Glomerular endothelial cell (primary cell): ENCODE measurements around the gene NLRX1. TPM values are rescaled to one million over a fixed set of nuclear protein-coding genes. Genes with fewer than 3 reads are reported as not detected.
A peak's percentile ranks its signal among the peaks of the same experiment; 100 is the strongest.
"Not testable (repeated sequence)": the region's sequence is repeated elsewhere in the genome, so short reads cannot be mapped to it uniquely, and the experiment has no call there.

Experiments used
- DNase-seq: peaks from one replicate; pipeline ENCODE4 v3.0.0-alpha.2; 2011; ENCODE audit warnings: low read depth, low spot score; ENCODE audit errors: extremely low read depth
- total RNA-seq: library from RNA; depleted of rRNA; stranded (reverse); fragments of >200 nt; gene quantifications from 2 replicates; pipeline ENCODE4 v1.2.3, GENCODE V29; 2015

Gene NLRX1
- total RNA-seq, 1 donor from 2014 or later, result 21.6 TPM

DNA sequence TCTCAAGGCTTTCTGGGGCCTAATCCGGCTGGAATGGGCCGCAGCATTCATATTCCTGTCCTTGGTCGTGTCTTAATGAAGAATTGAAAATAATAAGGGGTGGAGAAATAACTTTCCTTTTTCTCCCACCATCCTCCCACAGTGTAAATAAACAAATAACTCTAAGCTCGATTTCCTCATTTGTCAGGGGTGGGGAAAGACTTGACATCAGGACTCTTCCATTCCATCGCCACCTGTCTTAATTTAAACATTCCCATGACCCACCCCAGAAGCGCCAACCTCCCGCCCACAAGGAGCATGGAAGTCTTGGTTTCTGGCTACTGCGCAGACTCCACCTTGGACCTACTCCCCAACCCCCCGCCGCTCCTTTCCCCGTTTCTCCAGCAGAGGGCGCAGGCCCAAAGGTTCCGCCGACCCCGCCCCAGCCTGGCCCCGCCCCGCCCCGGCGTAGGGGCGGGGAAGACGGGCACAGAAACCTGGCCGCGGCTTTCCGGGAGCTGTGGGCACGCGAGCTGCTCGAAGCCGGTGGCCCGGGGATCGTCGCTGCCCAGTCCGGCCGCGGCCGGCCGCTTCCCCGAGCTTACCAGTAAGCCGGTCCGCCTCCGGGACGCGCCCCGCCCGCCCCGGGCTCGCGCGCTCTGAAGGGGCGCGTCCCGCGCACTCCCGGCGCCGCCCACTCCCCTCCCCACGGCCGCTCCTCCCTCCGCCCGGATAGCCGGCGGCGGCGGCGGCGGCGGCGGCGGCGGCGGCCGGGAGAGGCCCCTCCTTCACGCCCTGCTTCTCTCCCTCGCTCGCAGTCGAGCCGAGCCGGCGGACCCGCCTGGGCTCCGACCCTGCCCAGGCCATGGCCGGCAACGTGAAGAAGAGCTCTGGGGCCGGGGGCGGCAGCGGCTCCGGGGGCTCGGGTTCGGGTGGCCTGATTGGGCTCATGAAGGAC, 37.3 kb downstream of the NLRX1 start, which contains the start of gene CBL:
Gene CBL (plus strand): TSS at position 766 of the 937 bp plus-strand sequence. CDS start 79 bp downstream, at position 845.
- DNase-seq, result peak; percentile 58

DNA sequence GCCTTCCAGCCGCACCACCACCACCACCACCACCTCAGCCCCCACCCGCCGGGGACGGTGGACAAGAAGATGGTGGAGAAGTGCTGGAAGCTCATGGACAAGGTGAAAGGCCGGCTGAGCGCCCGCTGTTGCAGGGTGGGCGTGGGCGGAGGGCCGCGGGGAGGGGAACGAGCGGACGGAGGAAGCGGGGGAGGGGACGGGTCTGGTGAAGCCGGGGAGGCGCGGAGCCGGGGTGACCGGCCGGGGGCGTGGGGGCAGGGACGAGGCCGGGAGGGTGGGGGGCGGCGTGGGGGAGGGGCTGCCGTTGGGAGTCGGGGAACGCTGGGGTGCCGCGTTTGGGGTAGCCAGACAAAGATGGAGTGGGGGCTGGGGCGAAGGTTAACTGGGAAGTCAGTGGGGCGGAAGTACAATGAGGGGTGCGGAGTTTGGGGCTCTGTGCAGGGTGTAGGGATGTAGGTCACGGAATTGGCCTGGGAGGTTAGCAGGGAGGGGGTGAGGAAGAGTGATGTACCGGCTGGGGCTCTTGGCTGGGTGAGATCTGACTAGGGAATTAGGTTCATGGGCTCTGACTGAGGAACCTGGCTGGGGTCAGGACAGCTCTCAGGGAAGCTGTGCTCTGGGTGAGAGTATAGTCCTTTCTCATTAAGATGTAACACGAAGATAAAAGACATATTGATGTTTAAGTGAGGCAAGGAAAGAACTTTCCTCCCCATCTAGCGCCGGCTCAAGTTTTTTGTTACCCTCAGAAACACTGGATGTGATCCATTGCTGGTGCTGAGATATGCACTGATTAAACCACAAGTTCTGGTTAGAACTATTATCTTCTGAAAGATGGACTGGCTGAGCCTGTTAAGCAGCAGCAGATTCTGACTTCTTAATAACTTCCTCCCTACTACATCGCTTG, 38.2 kb downstream of the NLRX1 start:
- DNase-seq, result no peak

DNA sequence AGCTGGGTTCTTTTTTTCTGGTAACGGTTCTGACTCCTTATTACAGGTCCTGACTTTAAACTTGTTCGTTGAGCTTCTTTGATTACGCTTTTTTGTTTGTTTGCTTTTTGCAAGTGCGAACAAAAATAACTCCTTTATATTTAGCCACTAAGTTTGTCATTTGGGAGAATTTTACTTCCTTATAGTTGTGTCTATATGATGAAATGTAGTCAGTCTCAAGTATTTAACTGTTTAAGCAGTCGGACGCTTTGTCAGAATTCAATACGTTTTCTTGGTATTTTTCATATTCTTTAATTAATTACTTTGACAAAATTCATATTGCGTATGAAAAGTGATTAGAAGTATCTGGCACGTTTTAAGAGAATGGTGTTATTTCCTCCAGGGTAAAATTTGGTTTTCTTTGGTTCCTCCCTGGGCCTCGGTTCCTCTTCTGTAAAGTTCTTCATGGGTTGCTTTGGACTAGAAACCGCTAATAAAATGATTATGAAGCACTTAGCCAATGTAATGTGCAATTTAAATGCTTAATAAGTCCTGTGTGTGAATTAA, 39.0 kb downstream of the NLRX1 start:
- no peak for DNase-seq

DNA sequence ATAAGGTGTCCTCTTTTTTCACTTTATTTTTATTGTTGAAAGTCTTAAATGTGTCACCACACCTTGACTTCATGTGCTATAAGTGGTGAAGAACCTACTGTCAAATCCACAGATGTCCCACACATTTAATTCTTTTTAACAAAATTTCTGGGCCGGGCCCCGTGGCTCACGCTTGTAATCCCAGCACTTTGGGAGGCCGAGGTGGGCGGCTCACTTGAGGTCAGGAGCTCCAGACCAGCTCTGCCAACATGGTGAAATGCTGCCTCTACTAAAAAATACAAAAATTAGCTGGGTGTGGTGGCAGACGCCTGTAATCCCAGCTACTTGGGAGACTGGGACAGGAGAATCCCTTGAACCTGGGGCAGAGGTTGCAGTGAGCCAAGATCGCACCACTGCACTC, 40.7 kb downstream of the NLRX1 start:
- no peak for DNase-seq

DNA sequence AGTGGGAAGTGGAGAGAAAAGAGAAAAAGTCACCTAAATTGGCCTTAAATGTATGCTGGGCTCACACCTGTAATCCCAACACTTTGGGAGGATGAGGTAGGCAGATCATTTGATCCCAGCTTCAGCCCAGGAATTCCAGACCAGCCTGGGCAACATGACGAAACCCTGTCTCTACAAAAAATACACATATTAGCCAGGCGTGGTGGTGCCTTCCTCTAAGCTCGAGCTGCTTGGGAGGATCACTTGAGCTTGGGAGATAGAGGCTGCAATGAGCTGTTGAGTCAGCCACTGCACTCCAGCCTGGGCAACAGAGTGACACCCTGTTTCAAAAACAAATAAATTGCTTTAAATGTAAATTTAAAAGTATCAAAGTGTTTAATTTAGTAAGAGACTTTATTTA, 41.5 kb downstream of the NLRX1 start:
- DNase-seq, result no peak

DNA sequence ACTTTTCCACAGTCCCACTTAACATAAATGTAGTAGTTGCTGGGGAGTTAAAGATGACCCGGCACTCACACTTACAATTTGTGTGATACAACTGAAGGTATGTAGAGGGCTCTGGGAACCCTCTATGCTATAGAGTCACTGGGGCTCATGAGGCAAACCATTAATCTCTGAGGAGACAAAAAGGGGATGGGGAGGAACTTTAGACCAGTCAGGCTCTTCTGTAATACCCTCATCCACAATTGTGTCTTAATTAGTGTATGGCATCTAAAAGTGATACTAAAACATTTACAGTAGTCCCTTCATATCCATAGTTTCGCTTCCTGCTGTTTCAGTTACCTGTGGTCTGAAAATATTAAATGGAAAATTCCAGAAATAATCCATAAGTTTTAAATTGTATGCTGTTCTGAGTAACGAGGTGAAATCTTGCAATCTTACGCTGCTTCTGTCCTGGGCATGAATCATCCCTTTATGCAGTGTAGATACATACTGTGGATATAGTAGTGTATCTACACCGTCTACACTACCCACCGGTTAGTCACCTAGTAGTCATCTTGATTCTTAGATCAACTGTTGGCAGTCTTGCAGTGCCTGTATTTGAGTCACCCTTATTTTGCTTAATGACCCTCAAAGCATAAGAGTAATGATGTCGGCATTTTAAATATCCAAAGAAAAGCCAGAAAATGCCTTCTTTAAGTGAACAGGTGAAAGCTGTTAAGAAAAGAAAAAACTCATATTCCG, 49.8 kb downstream of the NLRX1 start:
- DNase-seq, result no peak

DNA sequence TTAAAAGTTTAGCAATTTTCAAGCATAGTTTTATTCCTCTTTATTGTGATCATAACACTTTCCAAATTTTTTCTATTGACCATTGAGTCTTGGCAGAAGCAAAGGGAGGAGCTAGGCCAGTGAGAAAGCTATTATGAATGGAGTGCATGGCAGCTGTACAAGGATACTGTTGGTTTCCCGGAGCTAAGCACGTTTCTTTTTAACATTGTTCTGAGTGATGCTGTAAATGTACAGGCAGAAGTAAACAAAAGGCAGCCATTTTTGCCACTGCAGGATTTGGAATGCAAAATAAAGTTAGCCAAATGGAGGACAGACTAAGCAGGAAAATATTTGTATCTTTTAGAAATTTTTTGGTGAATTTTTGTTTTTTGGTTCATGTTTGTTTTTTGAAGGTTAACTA, 53.8 kb downstream of the NLRX1 start:
- DNase-seq, result no peak

DNA sequence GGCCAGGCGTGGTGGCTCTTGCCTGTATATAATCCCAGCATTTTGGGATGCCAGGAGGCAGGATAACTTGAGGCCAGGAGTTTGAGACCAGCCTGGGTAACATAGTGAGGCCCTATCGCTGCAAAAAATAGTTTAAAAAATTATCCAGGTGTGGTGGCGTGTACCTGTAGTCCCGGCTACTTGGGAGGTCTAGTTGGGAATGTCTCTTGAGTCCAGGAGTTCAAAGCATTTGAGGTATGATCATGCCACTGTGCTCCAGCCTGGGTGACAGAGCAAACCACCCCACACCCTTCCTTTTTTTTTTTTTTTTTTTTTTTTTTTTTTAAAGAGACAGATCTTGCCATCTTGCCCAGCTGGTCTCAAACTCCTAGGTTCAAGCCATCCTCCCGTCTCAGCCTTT, 54.4 kb downstream of the NLRX1 start:
- no peak for DNase-seq

DNA sequence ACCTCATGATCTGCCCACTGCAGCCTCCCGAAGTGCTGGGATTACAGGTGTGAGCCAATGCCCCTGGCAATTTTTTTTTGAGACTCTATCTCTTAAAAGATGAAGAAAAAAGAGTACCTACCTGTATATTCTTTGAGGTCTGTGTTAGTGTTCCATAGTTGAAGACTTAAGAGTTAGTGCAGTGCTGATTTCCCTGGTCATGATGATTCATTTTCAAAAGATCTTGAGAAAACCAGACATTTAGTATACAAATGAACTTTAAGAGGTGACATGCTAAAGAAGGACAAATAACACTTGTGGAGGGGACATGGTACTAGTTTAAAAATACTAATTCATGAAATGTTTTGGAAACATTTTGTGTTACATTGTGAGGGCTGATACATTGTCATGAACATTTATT, 55.3 kb downstream of the NLRX1 start:
- DNase-seq, result no peak

DNA sequence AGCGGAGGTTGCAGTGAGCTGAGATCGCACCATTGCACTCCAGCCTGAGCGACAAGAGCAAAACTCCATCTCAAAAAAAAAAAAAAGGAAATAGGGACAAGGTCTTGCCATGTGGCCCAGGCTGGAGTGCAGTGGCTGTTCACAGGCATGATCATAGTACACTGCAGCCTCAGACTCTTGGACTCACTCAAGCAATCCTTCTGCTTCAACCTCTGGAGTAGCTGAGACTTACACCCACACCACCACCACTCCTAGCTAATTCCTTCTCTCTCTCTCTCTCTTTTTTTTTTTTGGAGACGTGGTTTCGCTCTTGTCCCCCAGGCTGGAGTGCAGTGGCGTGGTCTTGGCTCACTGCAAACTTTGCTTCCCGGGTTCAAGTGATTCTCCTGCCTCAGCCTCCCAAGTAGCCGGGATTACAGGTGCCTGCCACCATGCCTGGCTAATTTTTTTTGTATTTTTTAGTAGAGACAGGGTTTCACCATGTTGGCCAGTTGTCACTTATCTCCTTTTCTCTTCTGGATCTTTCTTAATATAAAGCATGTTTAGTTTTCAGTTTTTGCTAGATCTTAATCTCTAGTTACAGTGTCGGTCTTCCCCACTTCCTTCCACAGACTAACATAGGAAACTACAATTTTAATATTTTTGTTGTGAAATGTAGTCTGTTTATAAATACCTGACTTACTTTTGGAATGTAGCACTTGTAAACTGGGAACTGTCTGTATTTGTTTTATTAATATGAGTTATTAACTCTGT, 60.2 kb downstream of the NLRX1 start:
- DNase-seq, result not testable (repeated sequence)

DNA sequence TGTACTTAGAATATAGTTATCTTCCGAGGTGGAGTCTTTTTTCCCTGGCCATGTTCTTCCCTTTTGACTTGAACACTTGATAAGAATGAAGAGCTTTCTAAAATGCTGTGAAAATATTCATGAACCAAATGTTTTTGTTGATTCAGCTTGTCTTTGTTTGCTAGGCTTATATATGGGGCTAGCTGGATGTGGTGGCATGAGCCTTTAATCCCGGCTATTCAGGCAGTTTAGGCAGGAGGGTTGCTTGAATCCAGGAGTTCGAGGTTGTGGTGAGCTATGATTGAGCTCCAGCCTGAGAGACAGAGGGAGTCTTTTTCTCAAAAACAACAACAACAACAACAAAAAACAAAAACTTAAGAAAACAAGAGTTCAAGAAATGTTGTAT, 60.8 kb downstream of the NLRX1 start:
- no peak for DNase-seq

DNA sequence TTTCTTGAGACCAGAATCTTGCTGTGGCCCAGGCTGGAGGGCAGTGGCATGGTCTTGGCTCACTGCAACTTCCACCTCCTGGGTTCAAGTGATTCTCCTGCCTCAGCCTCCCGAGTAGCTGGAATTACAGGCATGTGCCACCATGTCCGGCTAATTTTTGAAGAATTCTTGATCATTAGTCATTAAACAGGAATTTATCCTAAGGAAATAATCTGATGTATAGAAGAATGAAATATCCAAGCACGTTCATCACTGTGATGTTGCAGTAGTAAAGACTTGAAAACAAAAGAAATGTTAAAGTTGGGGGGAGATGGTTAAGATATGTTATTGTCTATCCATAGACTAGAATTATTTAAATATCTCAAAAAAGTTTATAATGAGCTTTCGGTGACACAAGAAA, 61.2 kb downstream of the NLRX1 start:
- no peak for DNase-seq

Other genes with a start within 250 kb of the NLRX1 start
- 30.8 and 39.1 TPM in 2 replicates for gene BCL9L, start 242.8 kb upstream of the NLRX1 start, total RNA-seq
- not detected in 2 replicates for gene UPK2, start 212.4 kb upstream of the NLRX1 start, total RNA-seq
- gene FOXR1, start 197.0 kb upstream of the NLRX1 start, total RNA-seq, result not detected in 2 replicates
- 6.4 and 16.6 TPM in 2 replicates for gene CENATAC, start 170.6 kb upstream of the NLRX1 start, total RNA-seq
- 1,518 and 2,158 TPM in 2 replicates for gene RPS25, start 150.4 kb upstream of the NLRX1 start, total RNA-seq
- 76.3 and 91.1 TPM in 2 replicates for gene TRAPPC4, start 150.0 kb upstream of the NLRX1 start, total RNA-seq
- 19.0 and 23.0 TPM in 2 replicates for gene SLC37A4, start 137.8 kb upstream of the NLRX1 start, total RNA-seq
- gene HYOU1, start 111.5 kb upstream of the NLRX1 start, total RNA-seq, result 144 and 195 TPM in 2 replicates
- gene VPS11, start 100.9 kb upstream of the NLRX1 start, total RNA-seq, result 36.9 and 40.3 TPM in 2 replicates
- gene HMBS, start 83.8 kb upstream of the NLRX1 start, total RNA-seq, result 8.6 and 10.1 TPM in 2 replicates
- gene DPAGT1, start 66.9 kb upstream of the NLRX1 start, total RNA-seq, result 18.6 and 45.5 TPM in 2 replicates
- 8.9 and 13.2 TPM in 2 replicates for gene C2CD2L, start 61.4 kb upstream of the NLRX1 start, total RNA-seq
- 13.0 and 17.3 TPM in 2 replicates for gene HINFP, start 47.1 kb upstream of the NLRX1 start, total RNA-seq
- gene ABCG4, start 19.7 kb upstream of the NLRX1 start, total RNA-seq, result 0.29 and 1.2 TPM in 2 replicates
- not detected in 2 replicates for gene NHERF4, start 16.8 kb downstream of the NLRX1 start, total RNA-seq
- gene CBL, start 37.6 kb downstream of the NLRX1 start, total RNA-seq, result 30.6 and 38.7 TPM in 2 replicates
- 5,782 and 6,347 TPM in 2 replicates for gene MCAM, start 148.4 kb downstream of the NLRX1 start, total RNA-seq
- gene RNF26, start 165.8 kb downstream of the NLRX1 start, total RNA-seq, result 14.4 and 19.4 TPM in 2 replicates
- gene C1QTNF5, start 172.2 kb downstream of the NLRX1 start, total RNA-seq, result 113 and 153 TPM in 2 replicates
- 0.35 and 0.39 TPM in 2 replicates for gene MFRP, start 178.0 kb downstream of the NLRX1 start, total RNA-seq
- 0.41 TPM in 1 of 2 replicates, not detected in the other for gene USP2, start 213.0 kb downstream of the NLRX1 start, total RNA-seq